Stimulated activated CD8-positive, alpha-beta memory T cell treated with anti-CD3 and anti-CD28 coated beads, Interleukin-4, amount 100 ng/mL, for 48 hours (primary cell): ENCODE results near the gene RPS14.
"Not testable (repeated sequence)": the region's sequence is repeated elsewhere in the genome, so short reads cannot be mapped to it uniquely, and the experiment has no call there.

Experiments
- DNase-seq: peaks from one replicate; pipeline ENCODE4 v3.0.0-alpha.2; 2020

RPS14 gene

DNA sequence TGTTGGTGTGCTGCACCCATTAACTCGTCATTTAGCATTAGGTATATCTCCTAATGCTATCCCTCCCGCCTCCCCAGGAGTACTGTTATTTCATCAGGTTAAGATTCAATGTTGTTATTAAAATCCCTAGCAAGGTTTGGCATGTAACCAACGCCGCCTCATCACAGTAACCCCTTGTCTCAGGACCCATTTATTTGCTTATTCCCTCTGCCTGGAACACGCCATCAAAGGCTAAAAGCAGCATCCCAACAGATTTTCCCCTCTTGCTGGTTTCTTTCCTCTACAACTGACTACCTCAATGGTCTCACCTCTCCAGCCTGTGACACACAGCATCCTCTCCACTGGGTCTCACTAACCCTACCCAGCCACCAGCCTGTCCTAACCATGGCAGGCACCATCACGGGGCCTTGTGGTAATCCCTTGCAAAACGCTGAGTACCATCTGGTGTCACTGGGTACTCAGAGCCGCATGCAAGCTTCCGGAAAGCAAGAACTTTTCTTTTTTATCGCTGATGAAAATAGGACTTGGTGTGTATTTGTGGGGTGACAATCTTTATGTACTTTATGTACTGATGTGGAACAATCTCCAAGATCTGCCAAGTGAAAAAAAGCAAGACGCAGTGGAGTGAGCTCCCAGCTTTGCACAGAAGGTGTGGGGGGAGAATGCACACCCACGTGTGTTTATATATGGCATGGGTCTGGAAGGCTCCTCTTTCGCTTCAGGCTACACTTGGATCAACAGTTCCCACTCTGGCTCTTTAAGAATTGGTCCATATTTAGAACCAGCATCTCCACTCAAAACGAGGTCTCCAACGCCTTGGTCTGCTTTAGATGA lies 6.1 kb downstream of the RPS14 start:
- DNase-seq, result no peak

GRCh38 chr5:150442699-150443080 lies 6.8 kb downstream of the RPS14 start:
- no peak for DNase-seq

GRCh38 chr5:150441813-150442698 lies 7.5 kb downstream of the RPS14 start:
- no peak for DNase-seq

DNA sequence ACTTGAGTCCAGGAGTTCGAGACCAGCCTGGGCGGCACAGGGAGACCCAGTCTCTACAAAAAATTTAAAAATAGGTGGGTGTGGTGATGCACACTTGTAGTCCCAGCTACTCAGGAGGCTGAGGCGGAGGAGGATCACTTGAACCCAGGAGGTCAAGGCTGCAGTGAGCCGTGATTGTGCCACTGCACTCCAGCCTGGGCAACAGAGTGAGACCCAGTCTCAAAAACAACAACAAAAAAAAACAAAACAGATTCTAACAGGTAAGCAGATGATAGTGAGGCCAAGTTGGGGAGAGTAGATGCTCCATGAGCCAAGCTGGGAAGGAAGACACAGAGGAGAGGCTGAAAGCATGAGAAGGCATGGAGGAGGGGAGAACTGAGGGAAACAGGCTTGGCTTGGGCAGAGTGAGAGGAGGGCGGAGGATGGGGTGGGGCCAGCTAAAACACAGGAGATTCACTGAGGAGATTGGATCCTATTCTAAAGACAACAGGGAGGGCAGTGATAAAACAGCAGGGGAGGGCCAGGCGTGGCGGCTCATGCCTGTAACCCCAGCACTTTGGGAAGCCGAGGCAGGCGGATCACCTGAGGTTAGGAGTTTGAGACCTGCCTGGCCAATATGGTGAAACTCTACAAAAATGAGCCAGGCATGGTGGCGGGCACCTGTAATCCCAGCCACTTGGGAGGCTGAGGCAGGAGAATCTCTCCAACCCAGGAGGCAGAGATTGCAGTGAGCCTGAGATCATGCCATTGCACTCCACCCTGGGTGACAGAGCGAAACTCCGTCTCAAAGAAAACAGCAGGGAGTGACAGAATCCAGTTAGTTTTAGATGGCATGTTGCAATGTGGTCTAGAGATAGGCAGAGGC lies 8.4 kb downstream of the RPS14 start:
- no peak for DNase-seq

DNA sequence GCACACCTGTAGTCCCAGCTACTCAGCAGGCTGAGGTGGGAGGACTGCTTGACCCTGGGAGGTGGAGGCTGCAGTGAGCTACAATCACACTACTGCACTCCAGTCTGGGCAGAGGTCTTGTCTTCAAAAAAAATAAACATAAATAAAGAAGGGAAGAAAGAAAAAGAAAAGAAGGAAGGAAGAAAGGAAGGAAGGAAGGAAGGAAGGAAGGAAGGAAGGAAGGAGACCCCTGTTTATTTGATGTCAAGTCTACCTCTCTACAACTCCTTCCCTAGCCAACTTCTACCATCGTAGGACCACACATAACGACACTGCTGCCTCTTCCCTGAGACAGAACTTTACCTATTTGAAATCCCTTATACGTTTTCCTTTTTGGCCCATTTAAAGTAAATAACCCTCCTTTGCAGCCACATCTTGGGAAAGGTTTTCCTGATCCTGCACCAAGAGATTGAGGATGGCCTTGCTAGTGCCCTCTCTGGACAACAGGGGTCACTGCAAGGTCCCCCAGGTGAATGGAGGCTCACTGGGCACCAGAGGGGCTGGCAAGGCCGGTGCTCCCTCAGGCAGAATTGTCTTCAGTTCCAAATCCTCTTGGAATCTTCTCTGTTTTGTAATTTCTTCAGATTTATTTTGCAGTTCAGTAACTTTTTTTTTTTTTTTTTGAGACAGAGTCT lies 10.5 kb downstream of the RPS14 start:
- DNase-seq, result no peak

GRCh38 chr5:150436141-150436680 lies 13.3 kb downstream of the RPS14 start:
- peak; percentile 97 for DNase-seq

- no peak for DNase-seq
These were observed 15.1 kb downstream of the RPS14 start for GRCh38 chr5:150434464-150434863.

DNA sequence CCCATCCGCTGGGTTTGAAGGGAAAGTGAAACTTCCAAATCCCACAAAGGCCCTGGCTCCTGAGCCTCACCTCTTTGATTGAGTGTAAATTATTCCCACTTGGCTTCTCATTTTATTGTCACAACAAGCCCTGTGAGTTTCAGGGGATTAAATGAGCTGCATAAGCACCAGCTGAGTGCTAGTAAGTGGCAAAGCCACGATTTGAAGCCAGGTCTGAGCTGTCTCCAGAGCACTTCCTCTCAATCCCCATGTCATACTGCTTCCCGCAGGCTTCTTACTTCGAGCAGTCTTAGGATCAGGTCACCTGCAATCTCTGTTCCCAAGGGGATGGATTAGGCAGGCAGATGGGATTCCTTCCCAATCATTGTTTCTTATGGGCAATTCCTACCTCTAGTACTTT lies 18.0 kb downstream of the RPS14 start:
- DNase-seq, result no peak

GRCh38 chr5:150431048-150431447 lies 18.5 kb downstream of the RPS14 start:
- no peak for DNase-seq

GRCh38 chr5:150429410-150429873 lies 20.1 kb downstream of the RPS14 start:
- DNase-seq, result no peak

DNA sequence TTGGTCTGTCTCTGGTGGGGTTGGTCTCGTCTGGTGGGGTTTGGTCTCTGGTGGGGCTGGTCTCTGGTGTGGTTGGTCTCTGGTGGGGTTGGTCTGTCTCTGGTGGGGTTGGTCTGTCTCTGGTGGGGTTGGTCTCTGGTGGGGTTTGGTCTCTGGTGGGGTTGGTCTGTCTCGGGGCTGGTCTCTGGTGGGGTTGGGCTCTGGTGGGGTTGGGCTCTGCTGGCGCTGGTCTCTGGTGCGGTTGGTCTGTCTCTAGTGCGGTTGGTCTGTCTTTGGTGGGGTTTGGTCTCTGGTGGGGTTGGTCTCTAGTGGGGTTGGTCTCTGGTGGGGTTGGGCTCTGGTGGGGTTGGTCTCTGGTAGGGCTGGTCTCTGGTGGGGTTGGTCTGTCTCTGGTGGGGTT lies 20.6 kb downstream of the RPS14 start:
- DNase-seq, result no peak

GRCh38 chr5:150428106-150428876 lies 21.2 kb downstream of the RPS14 start:
- no peak for DNase-seq

- DNase-seq, result not testable (repeated sequence)
These were observed 23.4 kb downstream of the RPS14 start for GRCh38 chr5:150426165-150426564.

GRCh38 chr5:150422758-150423157 lies 26.8 kb downstream of the RPS14 start:
- no peak for DNase-seq

- DNase-seq, result no peak
These were observed 27.5 kb downstream of the RPS14 start for GRCh38 chr5:150422075-150422474.

GRCh38 chr5:150419630-150420270 lies 29.8 kb downstream of the RPS14 start:
- DNase-seq, result no peak

DNA sequence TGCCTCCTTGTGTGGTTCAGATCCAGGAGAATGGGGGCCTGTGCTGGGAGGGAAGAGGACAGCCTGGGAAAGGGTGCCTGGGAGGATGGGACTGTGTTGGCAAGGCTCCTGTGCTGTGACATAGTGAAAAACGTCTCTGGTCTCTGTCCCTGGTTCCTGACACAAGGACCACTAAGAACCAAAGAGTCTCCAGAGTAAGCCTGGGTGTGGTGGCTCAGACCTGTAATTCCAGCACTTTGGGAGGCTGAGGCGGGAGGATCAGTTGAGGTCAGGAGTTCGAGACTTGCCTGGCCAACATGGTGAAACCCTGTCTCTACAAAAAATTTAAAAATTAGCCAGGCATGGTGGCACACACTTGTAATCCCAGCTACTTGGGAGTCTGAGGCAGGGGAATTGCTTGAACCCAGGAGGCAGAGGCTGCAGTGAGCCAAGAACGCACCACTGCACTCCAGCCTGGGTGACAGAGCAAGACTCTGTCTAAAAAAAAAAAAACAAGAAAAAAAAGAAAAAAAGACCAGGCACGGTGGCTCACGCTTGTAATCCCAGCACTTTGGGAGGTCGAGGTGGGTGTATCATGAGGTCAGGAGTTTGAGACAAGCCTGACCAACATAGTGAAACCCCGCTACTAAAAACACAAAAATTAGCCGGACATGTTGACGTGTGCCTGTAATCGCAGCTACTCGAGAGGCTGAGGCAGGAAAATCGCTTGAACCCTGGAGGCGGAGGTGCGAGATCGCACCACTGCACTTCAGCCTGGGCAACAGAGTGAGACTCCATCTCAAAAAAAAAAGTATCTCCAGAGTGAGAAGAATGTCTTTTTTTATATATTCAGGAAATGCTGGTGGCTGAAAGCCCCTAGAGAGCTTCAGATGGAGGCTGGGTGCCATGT lies 35.4 kb downstream of the RPS14 start:
- DNase-seq, result not testable (repeated sequence)

GRCh38 chr5:150413176-150413901 lies 36.2 kb downstream of the RPS14 start:
- DNase-seq, result no peak
